ENCODE data around the gene GLIPR1.
"Not testable (repeated sequence)": the region's sequence is repeated elsewhere in the genome, so short reads cannot be mapped to it uniquely, and the experiment has no call there.

Gene GLIPR1

GRCh38 chr12:75480469-75480949 is at the start of gene GLIPR1:
Gene GLIPR1 (plus strand): TSS chr12:75480755. CDS start chr12:75480881, 126 bp downstream.
- peak; percentile 75 to 89 for DNase-seq

- DNase-seq: no peak
Measured at GRCh38 chr12:75432924-75433323, 47.6 kb upstream of the GLIPR1 start.

GRCh38 chr12:75437564-75437963 is 43.0 kb upstream of the GLIPR1 start:
- peak; percentile 34 to 67 for DNase-seq

- peak in 1 of 2 donors; percentile 35 for DNase-seq
Measured at GRCh38 chr12:75438059-75438754, 42.3 kb upstream of the GLIPR1 start.

GRCh38 chr12:75439048-75439447 is 41.5 kb upstream of the GLIPR1 start:
- DNase-seq: no peak

GRCh38 chr12:75439930-75440329 is 40.6 kb upstream of the GLIPR1 start:
- no peak for DNase-seq

GRCh38 chr12:75441687-75442449 is 38.7 kb upstream of the GLIPR1 start:
- DNase-seq: not testable (repeated sequence)

- DNase-seq: not testable (repeated sequence)
Measured at GRCh38 chr12:75442454-75442853, 38.1 kb upstream of the GLIPR1 start.

- no peak for DNase-seq
Measured at GRCh38 chr12:75443709-75444108, 36.8 kb upstream of the GLIPR1 start.

GRCh38 chr12:75444429-75445136 is 36.0 kb upstream of the GLIPR1 start:
- no peak for DNase-seq

- DNase-seq: not testable (repeated sequence)
Measured at GRCh38 chr12:75445137-75445507, 35.4 kb upstream of the GLIPR1 start.

GRCh38 chr12:75446857-75447256 is 33.7 kb upstream of the GLIPR1 start:
- no peak for DNase-seq

GRCh38 chr12:75447691-75448393 is 32.7 kb upstream of the GLIPR1 start:
- DNase-seq: no peak

GRCh38 chr12:75452675-75453330 is 27.8 kb upstream of the GLIPR1 start:
- DNase-seq: no peak

GRCh38 chr12:75455839-75456238 is 24.7 kb upstream of the GLIPR1 start:
- no peak for DNase-seq

GRCh38 chr12:75457191-75457590 is 23.4 kb upstream of the GLIPR1 start:
- peak in 1 of 2 donors; percentile 44 for DNase-seq

- DNase-seq: not testable (repeated sequence)
Measured at GRCh38 chr12:75457866-75458265, 22.7 kb upstream of the GLIPR1 start.

GRCh38 chr12:75459755-75460154 is 20.8 kb upstream of the GLIPR1 start:
- DNase-seq: no peak

GRCh38 chr12:75460204-75460603 is 20.4 kb upstream of the GLIPR1 start:
- no peak for DNase-seq

- DNase-seq: no peak
Measured at GRCh38 chr12:75471902-75472890, 8.4 kb upstream of the GLIPR1 start.

- no peak for DNase-seq
Measured at GRCh38 chr12:75474116-75474515, 6.4 kb upstream of the GLIPR1 start.
